ENCODE data around the gene FNDC1. TPM values are rescaled to one million over a fixed set of nuclear protein-coding genes. Genes with fewer than 3 reads are reported as not detected.

FNDC1 gene
- total and polyA plus RNA-seq, 4 donors, result 0.38 to 2.5 (median 1.1) TPM

DNA sequence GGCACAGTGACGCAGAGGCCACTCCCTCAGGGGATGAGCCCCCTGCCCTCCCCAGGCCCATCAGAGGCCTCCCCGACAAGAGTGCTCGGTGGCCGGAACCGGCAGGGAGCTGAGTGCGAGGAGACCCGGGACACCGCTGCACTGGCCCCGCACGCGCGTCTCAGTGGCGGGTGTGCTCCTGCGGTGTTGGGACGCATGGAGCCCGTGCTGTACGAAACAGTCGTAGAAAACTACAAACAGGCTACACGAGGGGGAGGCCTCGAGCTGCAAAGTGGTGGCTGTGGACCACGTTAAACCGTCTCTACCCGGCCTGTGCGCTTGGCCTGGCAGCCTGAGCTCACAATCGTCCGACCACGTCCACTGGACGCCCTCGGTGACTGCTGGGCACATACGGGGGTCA lies 40.2 kb upstream of the FNDC1 start:
- Histone ChIP-seq H3K27ac (ENCODE audit: low read depth in 1 of 2, low read length in 2 of 2) (no peak overlapping the region), H3K9me3 (ENCODE audit: control insufficient read depth, low read length) (no peaks in the 10 kb centered on the region), H3K36me3 (ENCODE audit: control insufficient read depth in 1 of 2, insufficient read depth in 2 of 2, low read length in 1 of 2) (no peaks in the 10 kb centered on the region), H3K27me3 (ENCODE audit: control insufficient read depth in 1 of 2, insufficient read depth in 2 of 2, low read length in 1 of 2) (no peaks in the 10 kb centered on the region), H3K4me1 (ENCODE audit: control insufficient read depth in 1 of 2, insufficient read depth in 2 of 2, low read length in 2 of 2) (no peaks in the 10 kb centered on the region), H3K4me3 (ENCODE audit: low read length in 2 of 2) (no peak overlapping the region)
- DNase-seq (no peak), ATAC-seq (ENCODE audit: low FRiP score) (no peak)
- WGBS, 2 donors, result 96 to 98% methylated on average over 30 of the region's 30 CpGs
- intact Hi-C loops (cut with DNase I), result no loop called here

DNA sequence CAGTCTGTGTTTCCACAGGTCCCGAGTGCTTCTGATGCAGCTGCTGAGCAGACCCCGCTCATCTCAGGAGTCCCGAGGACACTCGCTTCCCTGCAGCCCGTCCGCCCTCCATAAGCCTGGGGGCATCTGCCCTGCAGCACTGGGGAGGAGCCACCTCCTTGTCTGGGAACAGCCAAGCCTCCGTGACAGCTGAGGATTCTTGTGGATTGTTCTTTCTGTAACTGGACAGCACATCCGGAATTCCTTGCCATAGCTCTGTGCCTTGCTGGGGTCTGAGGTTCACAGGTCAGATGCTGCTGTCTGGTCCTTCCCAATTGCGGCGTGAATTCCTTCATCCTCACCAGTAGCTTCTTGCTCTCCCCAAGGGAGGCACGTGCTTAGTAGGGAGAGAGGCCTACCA lies 38.4 kb upstream of the FNDC1 start:
- WGBS, 2 donors, result 93% methylated on average over 11 of the region's 11 CpGs
- Histone ChIP-seq H3K4me3 (ENCODE audit: low read length in 2 of 2) (no peak overlapping the region), H3K27ac (ENCODE audit: low read depth in 1 of 2, low read length in 2 of 2) (no peak overlapping the region), H3K9me3 (ENCODE audit: control insufficient read depth, low read length) (no peaks in the 10 kb centered on the region), H3K36me3 (ENCODE audit: control insufficient read depth in 1 of 2, insufficient read depth in 2 of 2, low read length in 1 of 2) (no peaks in the 10 kb centered on the region), H3K4me1 (ENCODE audit: control insufficient read depth in 1 of 2, insufficient read depth in 2 of 2, low read length in 2 of 2) (no peaks in the 10 kb centered on the region), H3K27me3 (ENCODE audit: control insufficient read depth in 1 of 2, insufficient read depth in 2 of 2, low read length in 1 of 2) (no peaks in the 10 kb centered on the region)
- DNase-seq, result no peak
- ATAC-seq (ENCODE audit: low FRiP score), result no peak
- intact Hi-C loops (cut with DNase I), result loop anchor here in 1 of 2 donors (10.0 kb wide), 1 partner anchor 86 kb away; the partner anchor contains the start of gene TAGAP

DNA sequence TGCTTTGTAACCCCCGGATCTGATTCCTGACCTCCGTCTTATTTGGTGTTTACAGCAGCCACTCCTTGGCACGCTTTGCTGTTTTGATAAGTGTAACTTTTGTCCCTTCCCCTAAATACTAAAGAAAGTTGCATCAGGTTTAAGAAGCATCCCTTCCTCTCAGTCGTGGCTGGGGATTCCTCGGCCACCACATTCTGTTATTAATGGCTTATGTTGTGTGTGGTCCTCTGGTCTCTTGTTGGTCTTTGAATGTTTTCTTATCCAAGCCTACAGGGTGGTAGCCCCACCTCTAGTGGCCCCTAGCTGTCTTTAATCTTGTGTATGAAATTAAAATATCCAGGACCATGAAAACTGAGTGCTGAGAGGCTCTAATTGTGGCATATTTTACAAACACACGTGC lies 37.5 kb upstream of the FNDC1 start:
- no peak overlapping the region for H3K27ac ChIP-seq (ENCODE audit: low read depth in 1 of 2, low read length in 2 of 2)
- DNase-seq (no peak), ATAC-seq (ENCODE audit: low FRiP score) (no peak)
- H3K9me3 ChIP-seq (ENCODE audit: control insufficient read depth, low read length), result no peaks in the 10 kb centered on the region
- no peaks in the 10 kb centered on the region for H3K27me3 ChIP-seq (ENCODE audit: control insufficient read depth in 1 of 2, insufficient read depth in 2 of 2, low read length in 1 of 2)
- no peak overlapping the region for H3K4me3 ChIP-seq (ENCODE audit: low read length in 2 of 2)
- no peaks in the 10 kb centered on the region for H3K36me3 ChIP-seq (ENCODE audit: control insufficient read depth in 1 of 2, insufficient read depth in 2 of 2, low read length in 1 of 2)
- WGBS, 2 donors, result 78 to 79% methylated on average over 6 of the region's 6 CpGs
- intact Hi-C loops (cut with DNase I), result loop anchor here in 1 of 2 donors (10.0 kb wide), 1 partner anchor 87 kb away; the partner anchor contains the start of gene TAGAP
- no peaks in the 10 kb centered on the region for H3K4me1 ChIP-seq (ENCODE audit: control insufficient read depth in 1 of 2, insufficient read depth in 2 of 2, low read length in 2 of 2)

GRCh38 chr6:159132664-159133063 lies 36.5 kb upstream of the FNDC1 start:
- Histone ChIP-seq H3K9me3 (ENCODE audit: control insufficient read depth, low read length) (no peaks in the 10 kb centered on the region), H3K36me3 (ENCODE audit: control insufficient read depth in 1 of 2, insufficient read depth in 2 of 2, low read length in 1 of 2) (no peaks in the 10 kb centered on the region), H3K4me3 (ENCODE audit: low read length in 2 of 2) (no peak overlapping the region), H3K27ac (ENCODE audit: low read depth in 1 of 2, low read length in 2 of 2) (no peak overlapping the region), H3K27me3 (ENCODE audit: control insufficient read depth in 1 of 2, insufficient read depth in 2 of 2, low read length in 1 of 2) (no peaks in the 10 kb centered on the region), H3K4me1 (ENCODE audit: control insufficient read depth in 1 of 2, insufficient read depth in 2 of 2, low read length in 2 of 2) (no peaks in the 10 kb centered on the region)
- intact Hi-C loops (cut with DNase I), result loop anchor here in 1 of 2 donors (10.0 kb wide), 1 partner anchor 88 kb away; the partner anchor contains the start of gene TAGAP
- ATAC-seq (ENCODE audit: low FRiP score) (no peak), DNase-seq (no peak)
- 88 to 93% methylated on average over 15 of the region's 15 CpGs for WGBS, 2 donors

GRCh38 chr6:159134701-159135364 lies 34.4 kb upstream of the FNDC1 start:
- intact Hi-C loops (cut with DNase I), result loop anchor here in 1 of 2 donors (10.0 kb wide), 1 partner anchor 90 kb away; the partner anchor contains the start of gene TAGAP
- ATAC-seq (ENCODE audit: low FRiP score), result no peak

DNA sequence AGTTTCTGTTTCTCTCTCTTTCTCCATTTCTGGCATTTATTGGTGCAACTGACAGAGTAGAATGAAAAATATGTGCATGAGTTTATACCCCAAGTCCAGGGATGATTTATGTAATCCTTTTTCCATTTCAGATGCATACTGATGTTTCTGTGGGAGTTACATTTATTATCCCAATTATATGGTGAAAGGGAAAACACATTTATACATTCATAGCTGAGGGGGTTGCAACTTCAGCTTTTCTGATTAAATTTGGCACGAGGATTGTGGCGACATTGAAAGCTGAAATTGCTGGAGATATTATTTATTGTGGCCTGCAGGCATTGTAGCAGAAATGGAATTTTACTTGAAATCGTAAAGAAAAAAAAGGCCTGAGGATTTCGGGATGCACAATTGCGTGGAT lies 31.5 kb upstream of the FNDC1 start:
- no peak for DNase-seq
- intact Hi-C loops (cut with DNase I), result loop anchor here in 1 of 2 donors (10.0 kb wide), 1 partner anchor 93 kb away; the partner anchor contains the start of gene TAGAP
- 60 to 66% methylated on average over 5 of the region's 5 CpGs for WGBS, 2 donors
- Histone ChIP-seq H3K9me3 (ENCODE audit: control insufficient read depth, low read length) (no peaks in the 10 kb centered on the region), H3K27ac (ENCODE audit: low read depth in 1 of 2, low read length in 2 of 2) (no peak overlapping the region), H3K27me3 (ENCODE audit: control insufficient read depth in 1 of 2, insufficient read depth in 2 of 2, low read length in 1 of 2) (no peaks in the 10 kb centered on the region), H3K4me3 (ENCODE audit: low read length in 2 of 2) (no peak overlapping the region), H3K4me1 (ENCODE audit: control insufficient read depth in 1 of 2, insufficient read depth in 2 of 2, low read length in 2 of 2) (no peaks in the 10 kb centered on the region), H3K36me3 (ENCODE audit: control insufficient read depth in 1 of 2, insufficient read depth in 2 of 2, low read length in 1 of 2) (no peaks in the 10 kb centered on the region)
- no peak for ATAC-seq (ENCODE audit: low FRiP score)

More at GRCh38 chr6:159134701-159135364, 34.4 kb upstream of the FNDC1 start:
- H3K27ac ChIP-seq (ENCODE audit: low read depth in 1 of 2, low read length in 2 of 2), result no peak overlapping the region
- H3K36me3 ChIP-seq (ENCODE audit: control insufficient read depth in 1 of 2, insufficient read depth in 2 of 2, low read length in 1 of 2), result no peaks in the 10 kb centered on the region
- no peaks in the 10 kb centered on the region for H3K4me1 ChIP-seq (ENCODE audit: control insufficient read depth in 1 of 2, insufficient read depth in 2 of 2, low read length in 2 of 2)
- WGBS, 2 donors, result 32 to 36% methylated on average over 9 of the region's 9 CpGs
- no peaks in the 10 kb centered on the region for H3K9me3 ChIP-seq (ENCODE audit: control insufficient read depth, low read length)
- H3K27me3 ChIP-seq (ENCODE audit: control insufficient read depth in 1 of 2, insufficient read depth in 2 of 2, low read length in 1 of 2), result no peaks in the 10 kb centered on the region
- peak in 1 of 2 donors; percentile 69 for DNase-seq
- no peak overlapping the region for H3K4me3 ChIP-seq (ENCODE audit: low read length in 2 of 2)

- WGBS, 2 donors, result 78 to 80% methylated on average over 2 of the region's 2 CpGs
- DNase-seq, result no peak
- Histone ChIP-seq H3K4me3 (ENCODE audit: low read length in 2 of 2) (no peak overlapping the region), H3K4me1 (ENCODE audit: control insufficient read depth in 1 of 2, insufficient read depth in 2 of 2, low read length in 2 of 2) (no peaks in the 10 kb centered on the region), H3K9me3 (ENCODE audit: control insufficient read depth, low read length) (no peaks in the 10 kb centered on the region), H3K27me3 (ENCODE audit: control insufficient read depth in 1 of 2, insufficient read depth in 2 of 2, low read length in 1 of 2) (no peaks in the 10 kb centered on the region), H3K27ac (ENCODE audit: low read depth in 1 of 2, low read length in 2 of 2) (no peak overlapping the region), H3K36me3 (ENCODE audit: control insufficient read depth in 1 of 2, insufficient read depth in 2 of 2, low read length in 1 of 2) (no peaks in the 10 kb centered on the region)
- no peak for ATAC-seq (ENCODE audit: low FRiP score)
- intact Hi-C loops (cut with DNase I), result no loop called here
These were observed 26.7 kb upstream of the FNDC1 start for GRCh38 chr6:159142531-159142930.

- no peaks in the 10 kb centered on the region for H3K36me3 ChIP-seq (ENCODE audit: control insufficient read depth in 1 of 2, insufficient read depth in 2 of 2, low read length in 1 of 2)
- WGBS, 2 donors, result 84 to 87% methylated on average over 6 of the region's 6 CpGs
- no peaks in the 10 kb centered on the region for H3K27me3 ChIP-seq (ENCODE audit: control insufficient read depth in 1 of 2, insufficient read depth in 2 of 2, low read length in 1 of 2)
- no peak for DNase-seq
- intact Hi-C loops (cut with DNase I), result no loop called here
- ATAC-seq (ENCODE audit: low FRiP score), result no peak
- H3K9me3 ChIP-seq (ENCODE audit: control insufficient read depth, low read length), result no peaks in the 10 kb centered on the region
- no peak overlapping the region for H3K4me3 ChIP-seq (ENCODE audit: low read length in 2 of 2)
- H3K4me1 ChIP-seq (ENCODE audit: control insufficient read depth in 1 of 2, insufficient read depth in 2 of 2, low read length in 2 of 2), result no peaks in the 10 kb centered on the region
- H3K27ac ChIP-seq (ENCODE audit: low read depth in 1 of 2, low read length in 2 of 2), result no peak overlapping the region
These were observed 20.6 kb upstream of the FNDC1 start for GRCh38 chr6:159148641-159149040.

- no peak for DNase-seq
- intact Hi-C loops (cut with DNase I), result no loop called here
- Histone ChIP-seq H3K4me3 (ENCODE audit: low read length in 2 of 2) (no peak overlapping the region), H3K27me3 (ENCODE audit: control insufficient read depth in 1 of 2, insufficient read depth in 2 of 2, low read length in 1 of 2) (no peaks in the 10 kb centered on the region), H3K9me3 (ENCODE audit: control insufficient read depth, low read length) (no peaks in the 10 kb centered on the region), H3K4me1 (ENCODE audit: control insufficient read depth in 1 of 2, insufficient read depth in 2 of 2, low read length in 2 of 2) (no peaks in the 10 kb centered on the region), H3K27ac (ENCODE audit: low read depth in 1 of 2, low read length in 2 of 2) (no peak overlapping the region), H3K36me3 (ENCODE audit: control insufficient read depth in 1 of 2, insufficient read depth in 2 of 2, low read length in 1 of 2) (no peaks in the 10 kb centered on the region)
- 88 to 91% methylated on average over 8 of the region's 8 CpGs for WGBS, 2 donors
- no peak for ATAC-seq (ENCODE audit: low FRiP score)
These were observed 19.6 kb upstream of the FNDC1 start for GRCh38 chr6:159149641-159150040.
